HepG2 (cell line): ENCODE results near the gene ZNF326. TPM values are rescaled to one million over a fixed set of nuclear protein-coding genes. Genes with fewer than 3 reads are reported as not detected.

Experiments
- ATAC-seq: fragments of 200-7000 bp; cut with Tn5 transposase; 3 replicates; pipeline ENCODE4 v1.9.1; 2020; ENCODE audit warnings: mild to moderate bottlenecking, moderate library complexity
- BruUV-seq: library from RNA; stranded (reverse); fragments of 400-500 nt; replicated peaks from 2 replicates; lab custom pipeline; 2021; lab: Mats Ljungman, UMichigan
- CTCF ChIA-PET: fragments of 300-600 bp; formaldehyde crosslinking; extraction: SDS; loops from one replicate; lab custom pipeline; 2021; ENCODE audit warnings: low total read pairs, inconsistent platforms, low intra/inter-chr PET ratio; lab: Yijun Ruan, JAX
- POLR2A ChIA-PET: fragments of 350-600 bp; sonication (Branson Sonifier 250); formaldehyde crosslinking; loops from one replicate; lab custom pipeline; 2020; ENCODE audit warnings: antibody characterized with exemption, inconsistent platforms; lab: Yijun Ruan, JAX
- DNase-seq: peaks from one replicate; pipeline ENCODE4 v3.0.0-alpha.2; 2015; ENCODE audit warnings: low spot score
- FAIRE-seq: peaks from 3 replicates; lab custom pipeline; 2011; peaks lifted over from hg19 to GRCh38; lab: Jason Lieb, UNC
- H2AFZ ChIP-seq: one replicate; pipeline ENCODE4 v1.6.1; 2011; ENCODE audit warnings: low read length, inconsistent platforms
- H3K27ac ChIP-seq: fragments of 300-600 bp; 3 replicates; pipeline ENCODE4 v1.8.0; 2011; ENCODE audit warnings: mixed run types, mild to moderate bottlenecking, mixed read lengths, low read length, inconsistent platforms; ENCODE audit not compliant: insufficient read depth; ENCODE audit errors: extremely low read length
- H3K27me3 ChIP-seq, 2 experiments: fragments of 200-600 bp in 1 of 2; 2 replicates in 1 of 2; 3 replicates in 1 of 2; pipeline versions ENCODE4 v1.6.0 to v1.8.0; 2011; ENCODE audit warnings: low read length in 2 of 2, mild to moderate bottlenecking in 2 of 2, moderate library complexity in 2 of 2, inconsistent platforms in 1 of 2; ENCODE audit not compliant: insufficient read depth in 2 of 2, control insufficient read depth in 1 of 2
- H3K36me3 ChIP-seq, 2 experiments: fragments of 200-600 bp in 1 of 2; replicated peaks in 1 of 2; 2 replicates in 1 of 2; 3 replicates in 1 of 2; pipeline versions ENCODE4 v1.5.1 to v1.8.0; 2011; ENCODE audit warnings: low read length in 2 of 2, inconsistent platforms in 1 of 2; ENCODE audit not compliant: insufficient read depth in 2 of 2, control insufficient read depth in 1 of 2
- H3K4me1 ChIP-seq: 2 replicates; pipeline ENCODE4 v1.5.1; 2012; ENCODE audit warnings: low read length, inconsistent platforms; ENCODE audit not compliant: insufficient read depth
- H3K4me2 ChIP-seq: 2 replicates; pipeline ENCODE4 v1.6.0; 2011; ENCODE audit warnings: low read depth, low read length, inconsistent platforms
- H3K4me3 ChIP-seq, 3 experiments: fragments of 200-600 bp in 1 of 3; sonication (generic), shearing (Covaris generic) in 1 of 3; replicated peaks in 1 of 3; 2 replicates each; pipeline ENCODE4 v1.5.1; 2011 to 2016; ENCODE audit warnings: low read length in 3 of 3, inconsistent platforms in 2 of 3, low read depth in 2 of 3, mild to moderate bottlenecking in 2 of 3, control low read depth in 1 of 3, mixed read lengths in 1 of 3; ENCODE audit not compliant: insufficient read depth in 1 of 3
- H3K79me2 ChIP-seq: one replicate; pipeline ENCODE4 v1.6.1; 2011; ENCODE audit warnings: low read length, inconsistent platforms; ENCODE audit not compliant: insufficient read depth
- H3K9ac ChIP-seq: 2 replicates; pipeline ENCODE4 v1.6.0; 2011; ENCODE audit warnings: mild to moderate bottlenecking, low read depth, low read length, inconsistent platforms; ENCODE audit not compliant: insufficient read depth
- H3K9me3 ChIP-seq: 2 replicates; pipeline ENCODE4 v1.5.1; 2012; ENCODE audit warnings: mild to moderate bottlenecking, low read length
- H4K20me1 ChIP-seq: 2 replicates; pipeline ENCODE4 v1.6.0; 2011; ENCODE audit warnings: inconsistent platforms, mild to moderate bottlenecking, low read length, moderate library complexity; ENCODE audit not compliant: insufficient read depth
- SALL2 ChIP-seq: sonication (generic); formaldehyde crosslinking; IDR thresholded peaks from 2 replicates; pipeline ENCODE4 v1.8.1; 2023; ENCODE audit warnings: mild to moderate bottlenecking, missing genetic modification reagents, inconsistent platforms
- SNAI1 ChIP-seq: sonication (generic); formaldehyde crosslinking; IDR thresholded peaks from 2 replicates; pipeline ENCODE4 v1.5.0; 2020; ENCODE audit warnings: mild to moderate bottlenecking, missing genetic modification reagents, borderline replicate concordance
- ZMYM3 ChIP-seq: sonication (generic); formaldehyde crosslinking; IDR thresholded peaks from 2 replicates; pipeline ENCODE4 v1.5.1; 2020; ENCODE audit warnings: mild to moderate bottlenecking, missing genetic modification reagents
- ZNF260 ChIP-seq: sonication (generic); formaldehyde crosslinking; IDR thresholded peaks from 2 replicates; pipeline ENCODE4 v1.4.0; 2020; ENCODE audit warnings: missing genetic modification reagents, low read depth, mild to moderate bottlenecking, borderline replicate concordance
- WGBS: methylation state at CpG from one replicate; pipeline ENCODE4 v1.1.6; 2017; ENCODE audit warnings: low lambda C conversion rate; 5-methylcytosine and 5-hydroxymethylcytosine counted together
- in situ Hi-C: cut with HindIII; loops from 2 replicates; pipeline ENCODE4 v1.10.0; 2017; ENCODE audit warnings: low pct_unique_long_range_greater_than_20kb; ENCODE audit not compliant: extremely low pct_ligation_motif_present
- intact Hi-C: fragments of 100-400 bp; cut with micrococcal nuclease; formaldehyde crosslinking; loops from one replicate; pipeline ENCODE4 v1.10.0; 2022; ENCODE audit not compliant: unreplicated experiment
- polyA plus RNA-seq, 8 experiments: library from polyadenylated mRNA; depleted of rRNA in 3 of 8; stranded (reverse) in 7 of 8; unstranded in 1 of 8; fragments of >200 nt; fragmentation: Illumina TruSeq in 4 of 8; extraction: Trizol in 4 of 8; gene quantifications; 2 replicates each; pipeline versions ENCODE4 v1.2.1 to v1.2.3, GENCODE V29; 2011 to 2016; ENCODE audit warnings: low read depth in 4 of 8, missing spikeins in 1 of 8, mixed read lengths in 1 of 8; ENCODE audit not compliant: insufficient read depth in 1 of 8
- total RNA-seq, 5 experiments: library from RNA; depleted of rRNA; stranded (reverse); fragments of >200 nt; fragmentation: Illumina TruSeq; extraction: Trizol; gene quantifications; 2 replicates each; pipeline ENCODE4 v1.2.3, GENCODE V29; 2016; ENCODE audit warnings: low read depth in 1 of 5
- TF ChIP-seq, protein P1 (sequence below): sonication (generic); formaldehyde crosslinking; IDR thresholded peaks from 2 replicates; pipeline ENCODE4 v1.9.0; 2021; ENCODE audit warnings: mild to moderate bottlenecking, missing genetic modification reagents
- TF ChIP-seq, protein P2 (sequence below): sonication (generic); formaldehyde crosslinking; IDR thresholded peaks from 2 replicates; pipeline ENCODE4 v1.4.0; 2020; ENCODE audit warnings: missing genetic modification reagents, borderline replicate concordance
- TF ChIP-seq, protein P3 (sequence below): sonication (generic); formaldehyde crosslinking; IDR thresholded peaks from 2 replicates; pipeline ENCODE4 v1.8.0; 2022; ENCODE audit warnings: mild to moderate bottlenecking, missing genetic modification reagents, borderline replicate concordance
- TF ChIP-seq, protein P4 (sequence below): IDR thresholded peaks from 2 replicates; pipeline ENCODE4 v1.6.1; 2012; ENCODE audit warnings: low read depth, low read length, improper control_type of control experiment

The ZNF326 gene
- total and polyA plus RNA-seq, 2 of the 13 experiments (the other 11 are each of a cell fraction or from before 2014, with no cell fraction given), result 6.3 to 16.4 TPM

DNA sequence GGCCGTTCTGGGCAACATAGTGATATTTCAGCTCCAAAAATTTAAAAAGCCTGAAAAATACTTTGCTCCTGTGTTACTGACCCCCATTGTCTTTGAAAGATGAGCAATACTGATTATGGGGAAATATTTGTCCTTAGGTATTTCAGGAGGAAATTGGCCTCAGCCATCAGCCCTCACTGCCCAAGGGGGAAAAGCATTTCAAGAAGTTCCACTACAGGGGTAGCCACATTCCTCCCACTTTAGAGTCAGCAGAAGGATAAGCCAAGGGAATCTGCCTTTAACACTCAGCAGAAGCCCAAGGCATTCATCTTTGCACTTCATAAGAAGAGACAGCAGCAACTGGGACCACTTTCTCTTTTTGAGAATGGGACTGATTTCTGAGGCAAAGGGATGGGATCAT is 40.5 kb upstream of the ZNF326 start (continued):
- TF ChIP-seq, protein P1, sequence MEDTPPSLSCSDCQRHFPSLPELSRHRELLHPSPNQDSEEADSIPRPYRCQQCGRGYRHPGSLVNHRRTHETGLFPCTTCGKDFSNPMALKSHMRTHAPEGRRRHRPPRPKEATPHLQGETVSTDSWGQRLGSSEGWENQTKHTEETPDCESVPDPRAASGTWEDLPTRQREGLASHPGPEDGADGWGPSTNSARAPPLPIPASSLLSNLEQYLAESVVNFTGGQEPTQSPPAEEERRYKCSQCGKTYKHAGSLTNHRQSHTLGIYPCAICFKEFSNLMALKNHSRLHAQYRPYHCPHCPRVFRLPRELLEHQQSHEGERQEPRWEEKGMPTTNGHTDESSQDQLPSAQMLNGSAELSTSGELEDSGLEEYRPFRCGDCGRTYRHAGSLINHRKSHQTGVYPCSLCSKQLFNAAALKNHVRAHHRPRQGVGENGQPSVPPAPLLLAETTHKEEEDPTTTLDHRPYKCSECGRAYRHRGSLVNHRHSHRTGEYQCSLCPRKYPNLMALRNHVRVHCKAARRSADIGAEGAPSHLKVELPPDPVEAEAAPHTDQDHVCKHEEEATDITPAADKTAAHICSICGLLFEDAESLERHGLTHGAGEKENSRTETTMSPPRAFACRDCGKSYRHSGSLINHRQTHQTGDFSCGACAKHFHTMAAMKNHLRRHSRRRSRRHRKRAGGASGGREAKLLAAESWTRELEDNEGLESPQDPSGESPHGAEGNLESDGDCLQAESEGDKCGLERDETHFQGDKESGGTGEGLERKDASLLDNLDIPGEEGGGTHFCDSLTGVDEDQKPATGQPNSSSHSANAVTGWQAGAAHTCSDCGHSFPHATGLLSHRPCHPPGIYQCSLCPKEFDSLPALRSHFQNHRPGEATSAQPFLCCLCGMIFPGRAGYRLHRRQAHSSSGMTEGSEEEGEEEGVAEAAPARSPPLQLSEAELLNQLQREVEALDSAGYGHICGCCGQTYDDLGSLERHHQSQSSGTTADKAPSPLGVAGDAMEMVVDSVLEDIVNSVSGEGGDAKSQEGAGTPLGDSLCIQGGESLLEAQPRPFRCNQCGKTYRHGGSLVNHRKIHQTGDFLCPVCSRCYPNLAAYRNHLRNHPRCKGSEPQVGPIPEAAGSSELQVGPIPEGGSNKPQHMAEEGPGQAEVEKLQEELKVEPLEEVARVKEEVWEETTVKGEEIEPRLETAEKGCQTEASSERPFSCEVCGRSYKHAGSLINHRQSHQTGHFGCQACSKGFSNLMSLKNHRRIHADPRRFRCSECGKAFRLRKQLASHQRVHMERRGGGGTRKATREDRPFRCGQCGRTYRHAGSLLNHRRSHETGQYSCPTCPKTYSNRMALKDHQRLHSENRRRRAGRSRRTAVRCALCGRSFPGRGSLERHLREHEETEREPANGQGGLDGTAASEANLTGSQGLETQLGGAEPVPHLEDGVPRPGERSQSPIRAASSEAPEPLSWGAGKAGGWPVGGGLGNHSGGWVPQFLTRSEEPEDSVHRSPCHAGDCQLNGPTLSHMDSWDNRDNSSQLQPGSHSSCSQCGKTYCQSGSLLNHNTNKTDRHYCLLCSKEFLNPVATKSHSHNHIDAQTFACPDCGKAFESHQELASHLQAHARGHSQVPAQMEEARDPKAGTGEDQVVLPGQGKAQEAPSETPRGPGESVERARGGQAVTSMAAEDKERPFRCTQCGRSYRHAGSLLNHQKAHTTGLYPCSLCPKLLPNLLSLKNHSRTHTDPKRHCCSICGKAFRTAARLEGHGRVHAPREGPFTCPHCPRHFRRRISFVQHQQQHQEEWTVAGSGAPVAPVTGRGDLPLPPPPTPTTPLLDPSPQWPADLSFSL, result no peak

DNA sequence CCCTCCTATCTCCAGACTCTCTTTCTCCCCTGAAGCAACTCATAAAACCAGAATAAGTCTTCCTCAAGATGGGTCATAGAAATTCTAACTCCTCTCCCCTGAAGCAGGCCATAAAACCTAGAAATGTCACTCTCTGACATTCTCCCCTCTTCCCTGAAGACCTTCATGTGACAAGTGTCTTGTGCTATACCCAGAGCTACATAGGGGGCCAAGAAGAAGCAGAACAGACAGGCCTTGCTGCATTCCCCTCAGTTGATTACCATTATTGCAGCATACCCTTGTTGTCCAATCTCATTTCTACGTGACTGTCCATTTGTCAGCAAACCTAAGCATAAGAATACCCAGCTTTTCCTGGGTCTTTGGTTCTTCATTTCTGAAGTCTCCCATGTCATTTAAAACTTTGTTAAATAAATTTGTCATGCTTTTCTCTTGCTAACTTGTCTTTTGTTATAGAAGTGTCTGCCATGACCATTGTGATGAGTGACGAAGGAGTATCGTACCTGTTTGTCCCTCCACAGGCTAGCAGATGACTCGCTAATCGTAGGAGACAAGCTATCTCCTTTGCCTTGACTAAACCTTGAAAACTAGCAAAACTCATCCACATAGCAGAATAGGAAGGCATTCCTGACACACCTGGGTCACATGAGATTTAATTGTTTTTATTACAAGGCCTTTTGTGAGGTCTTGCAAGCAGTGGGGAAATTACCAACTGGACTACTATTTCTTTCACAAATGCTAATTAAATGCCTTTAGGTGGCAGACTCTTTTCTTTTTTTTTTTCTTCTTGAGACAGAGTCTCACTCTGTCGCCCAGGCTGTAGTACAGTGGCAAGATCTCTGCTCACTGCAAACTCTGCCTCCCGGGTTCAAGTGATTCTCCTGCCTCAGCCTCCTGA is 39.4 kb upstream of the ZNF326 start:
- Histone ChIP-seq H4K20me1 (no peaks in the 10 kb centered on the region), H3K79me2 (no peaks in the 10 kb centered on the region), H3K27me3 (no peaks in the 10 kb centered on the region), H3K36me3 (no peaks in the 10 kb centered on the region), H3K9ac (no peak overlapping the region), H2AFZ (no peak overlapping the region), H3K27ac (no peak overlapping the region), H3K4me1 (peaks cover 63% of the 10 kb centered on the region), H3K9me3 (no peaks in the 10 kb centered on the region), H3K4me2 (no peak overlapping the region), H3K4me3 (no peak overlapping the region)
- intact Hi-C loops, result loop anchor here (10.0 kb wide), 1 partner anchor 151 kb away; no protein-coding TSS in a partner anchor
- in situ Hi-C loops, result no loop called here
- BruUV-seq, result no TSS peak
- CTCF ChIA-PET, result no interaction called here
- 95% methylated on average over 7 of the region's 7 CpGs for WGBS
- DNase-seq, result no peak
- no peak for FAIRE-seq
- POLR2A ChIA-PET, result no interaction called here
- no peak for ATAC-seq
- no peak for TF ChIP-seq ZMYM3 (CRISPR knock-in tag)
- no peak for TF ChIP-seq SALL2 (CRISPR knock-in tag)
- TF ChIP-seq, protein P2, sequence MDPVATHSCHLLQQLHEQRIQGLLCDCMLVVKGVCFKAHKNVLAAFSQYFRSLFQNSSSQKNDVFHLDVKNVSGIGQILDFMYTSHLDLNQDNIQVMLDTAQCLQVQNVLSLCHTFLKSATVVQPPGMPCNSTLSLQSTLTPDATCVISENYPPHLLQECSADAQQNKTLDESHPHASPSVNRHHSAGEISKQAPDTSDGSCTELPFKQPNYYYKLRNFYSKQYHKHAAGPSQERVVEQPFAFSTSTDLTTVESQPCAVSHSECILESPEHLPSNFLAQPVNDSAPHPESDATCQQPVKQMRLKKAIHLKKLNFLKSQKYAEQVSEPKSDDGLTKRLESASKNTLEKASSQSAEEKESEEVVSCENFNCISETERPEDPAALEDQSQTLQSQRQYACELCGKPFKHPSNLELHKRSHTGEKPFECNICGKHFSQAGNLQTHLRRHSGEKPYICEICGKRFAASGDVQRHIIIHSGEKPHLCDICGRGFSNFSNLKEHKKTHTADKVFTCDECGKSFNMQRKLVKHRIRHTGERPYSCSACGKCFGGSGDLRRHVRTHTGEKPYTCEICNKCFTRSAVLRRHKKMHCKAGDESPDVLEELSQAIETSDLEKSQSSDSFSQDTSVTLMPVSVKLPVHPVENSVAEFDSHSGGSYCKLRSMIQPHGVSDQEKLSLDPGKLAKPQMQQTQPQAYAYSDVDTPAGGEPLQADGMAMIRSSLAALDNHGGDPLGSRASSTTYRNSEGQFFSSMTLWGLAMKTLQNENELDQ (CRISPR knock-in tag), result no peak
- TF ChIP-seq SNAI1 (CRISPR knock-in tag), result no peak
- no peak for TF ChIP-seq ZNF260 (CRISPR knock-in tag)
- TF ChIP-seq, protein P3, sequence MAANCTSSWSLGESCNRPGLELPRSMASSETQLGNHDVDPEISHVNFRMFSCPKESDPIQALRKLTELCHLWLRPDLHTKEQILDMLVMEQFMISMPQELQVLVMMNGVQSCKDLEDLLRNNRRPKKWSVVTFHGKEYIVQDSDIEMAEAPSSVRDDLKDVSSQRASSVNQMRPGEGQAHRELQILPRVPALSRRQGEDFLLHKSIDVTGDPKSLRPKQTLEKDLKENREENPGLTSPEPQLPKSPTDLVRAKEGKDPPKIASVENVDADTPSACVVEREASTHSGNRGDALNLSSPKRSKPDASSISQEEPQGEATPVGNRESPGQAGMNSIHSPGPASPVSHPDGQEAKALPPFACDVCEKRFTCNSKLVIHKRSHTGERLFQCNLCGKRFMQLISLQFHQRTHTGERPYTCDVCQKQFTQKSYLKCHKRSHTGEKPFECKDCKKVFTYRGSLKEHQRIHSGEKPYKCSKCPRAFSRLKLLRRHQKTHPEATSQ (CRISPR knock-in tag), result no peak
- TF ChIP-seq, protein P4, sequence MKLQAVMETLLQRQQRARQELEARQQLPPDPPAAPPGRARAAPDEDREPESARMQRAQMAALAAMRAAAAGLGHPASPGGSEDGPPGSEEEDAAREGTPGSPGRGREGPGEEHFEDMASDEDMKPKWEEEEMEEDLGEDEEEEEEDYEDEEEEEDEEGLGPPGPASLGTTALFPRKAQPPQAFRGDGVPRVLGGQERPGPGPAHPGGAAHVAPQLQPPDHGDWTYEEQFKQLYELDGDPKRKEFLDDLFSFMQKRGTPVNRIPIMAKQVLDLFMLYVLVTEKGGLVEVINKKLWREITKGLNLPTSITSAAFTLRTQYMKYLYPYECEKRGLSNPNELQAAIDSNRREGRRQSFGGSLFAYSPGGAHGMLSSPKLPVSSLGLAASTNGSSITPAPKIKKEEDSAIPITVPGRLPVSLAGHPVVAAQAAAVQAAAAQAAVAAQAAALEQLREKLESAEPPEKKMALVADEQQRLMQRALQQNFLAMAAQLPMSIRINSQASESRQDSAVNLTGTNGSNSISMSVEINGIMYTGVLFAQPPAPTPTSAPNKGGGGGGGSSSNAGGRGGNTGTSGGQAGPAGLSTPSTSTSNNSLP, result no peak
